ENCODE results near the gene GPLD1.

GRCh38 chr6:24445704-24446103 is 43.7 kb downstream of the GPLD1 start:
- TF ChIP-seq REST (IDR thresholded peaks at IDR 0.05) (no peak), ZBTB33 (IDR thresholded peaks at IDR 0.05) (no peak), TAF1 (conservative IDR thresholded peaks at IDR 0.05) (no peak), CTCF (IDR thresholded peaks at IDR 0.05; ENCODE audit: low read depth, low read length, missing input control) (no peak), HNF4G (IDR thresholded peaks at IDR 0.05) (no peak), MAX (IDR thresholded peaks at IDR 0.05) (no peak), FOXA1 (IDR thresholded peaks at IDR 0.05) (no peak), SP1 (IDR thresholded peaks at IDR 0.05) (no peak), RAD21 (IDR thresholded peaks at IDR 0.05) (no peak), YY1 (IDR thresholded peaks at IDR 0.05) (no peak), JUND (IDR thresholded peaks at IDR 0.05) (no peak), ATF3 (IDR thresholded peaks at IDR 0.05) (no peak), NR2F2 (IDR thresholded peaks at IDR 0.05) (no peak)
